ENCODE data around the gene FAM50B.

FAM50B gene

DNA sequence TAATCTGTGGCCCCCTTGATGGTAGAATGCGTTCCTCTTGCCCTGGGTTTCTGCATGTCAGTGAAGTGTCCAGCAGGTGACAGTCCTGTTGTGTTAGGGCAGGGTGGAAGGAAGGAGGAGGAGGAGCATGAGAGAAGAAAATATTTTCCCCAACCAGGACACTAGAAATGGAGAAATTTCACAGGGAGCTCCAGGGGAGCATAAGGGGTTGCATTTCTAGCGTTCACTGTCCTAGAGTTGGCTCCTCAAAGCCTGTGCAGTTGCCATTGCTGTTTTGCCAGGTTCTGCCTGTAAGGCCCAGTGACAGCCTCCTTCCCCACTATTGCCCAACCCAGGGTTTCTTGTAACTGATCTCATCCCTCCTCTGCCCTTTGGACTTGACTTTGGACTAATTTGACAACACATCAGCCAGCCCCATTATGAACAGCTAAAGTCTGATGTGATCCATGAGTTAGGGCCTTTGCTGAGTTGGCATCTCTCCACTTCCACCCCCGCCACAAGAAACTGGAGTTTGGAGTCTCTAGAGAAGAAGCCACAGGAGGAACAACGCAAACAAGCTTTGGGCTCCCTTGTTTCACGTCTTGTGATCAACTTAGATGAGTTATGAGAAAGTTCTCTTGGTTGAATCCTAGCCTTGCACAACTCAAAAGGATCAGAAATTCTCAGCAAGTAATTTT is 14.0 kb upstream of the FAM50B start:
- H3K4me2 ChIP-seq (ENCODE audit: low read depth, low read length, poor library complexity, severe bottlenecking), result no peak overlapping the region
- no peaks in the 10 kb centered on the region for H4K20me1 ChIP-seq (ENCODE audit: insufficient read depth, low read length, poor library complexity, severe bottlenecking)
- no peaks in the 10 kb centered on the region for H3K27me3 ChIP-seq (ENCODE audit: insufficient read depth, low read length, poor library complexity, severe bottlenecking)
- no peak for TF ChIP-seq EZH2phosphoT487 (IDR thresholded peaks at IDR 0.05; ENCODE audit: borderline replicate concordance)
- TF ChIP-seq, protein P1, sequence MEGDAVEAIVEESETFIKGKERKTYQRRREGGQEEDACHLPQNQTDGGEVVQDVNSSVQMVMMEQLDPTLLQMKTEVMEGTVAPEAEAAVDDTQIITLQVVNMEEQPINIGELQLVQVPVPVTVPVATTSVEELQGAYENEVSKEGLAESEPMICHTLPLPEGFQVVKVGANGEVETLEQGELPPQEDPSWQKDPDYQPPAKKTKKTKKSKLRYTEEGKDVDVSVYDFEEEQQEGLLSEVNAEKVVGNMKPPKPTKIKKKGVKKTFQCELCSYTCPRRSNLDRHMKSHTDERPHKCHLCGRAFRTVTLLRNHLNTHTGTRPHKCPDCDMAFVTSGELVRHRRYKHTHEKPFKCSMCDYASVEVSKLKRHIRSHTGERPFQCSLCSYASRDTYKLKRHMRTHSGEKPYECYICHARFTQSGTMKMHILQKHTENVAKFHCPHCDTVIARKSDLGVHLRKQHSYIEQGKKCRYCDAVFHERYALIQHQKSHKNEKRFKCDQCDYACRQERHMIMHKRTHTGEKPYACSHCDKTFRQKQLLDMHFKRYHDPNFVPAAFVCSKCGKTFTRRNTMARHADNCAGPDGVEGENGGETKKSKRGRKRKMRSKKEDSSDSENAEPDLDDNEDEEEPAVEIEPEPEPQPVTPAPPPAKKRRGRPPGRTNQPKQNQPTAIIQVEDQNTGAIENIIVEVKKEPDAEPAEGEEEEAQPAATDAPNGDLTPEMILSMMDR (conservative IDR thresholded peaks at IDR 0.05; ENCODE audit: low read length), result peak; percentile 42
- H3K4me3 ChIP-seq (ENCODE audit: low read length, poor library complexity, severe bottlenecking), result no peak overlapping the region
- no peaks in the 10 kb centered on the region for H3K9me3 ChIP-seq (ENCODE audit: insufficient read depth, low read depth, low read length)
- H3F3A ChIP-seq (ENCODE audit: low read depth), result no peaks in the 10 kb centered on the region
- no peak overlapping the region for H3K9ac ChIP-seq (ENCODE audit: low read depth, low read length, poor library complexity, severe bottlenecking)
- H2AFZ ChIP-seq (ENCODE audit: low read length), result no peak overlapping the region
- no peaks in the 10 kb centered on the region for H3K36me3 ChIP-seq (ENCODE audit: insufficient read depth, low read length)
- no peaks in the 10 kb centered on the region for H3K4me1 ChIP-seq (ENCODE audit: insufficient read depth, low read length, poor library complexity, severe bottlenecking)
- no peaks in the 10 kb centered on the region for H3K9me2 ChIP-seq (replicated peaks; ENCODE audit: low read depth, low read length)
- H3K79me2 ChIP-seq (ENCODE audit: insufficient read depth, low read length), result no peaks in the 10 kb centered on the region

DNA sequence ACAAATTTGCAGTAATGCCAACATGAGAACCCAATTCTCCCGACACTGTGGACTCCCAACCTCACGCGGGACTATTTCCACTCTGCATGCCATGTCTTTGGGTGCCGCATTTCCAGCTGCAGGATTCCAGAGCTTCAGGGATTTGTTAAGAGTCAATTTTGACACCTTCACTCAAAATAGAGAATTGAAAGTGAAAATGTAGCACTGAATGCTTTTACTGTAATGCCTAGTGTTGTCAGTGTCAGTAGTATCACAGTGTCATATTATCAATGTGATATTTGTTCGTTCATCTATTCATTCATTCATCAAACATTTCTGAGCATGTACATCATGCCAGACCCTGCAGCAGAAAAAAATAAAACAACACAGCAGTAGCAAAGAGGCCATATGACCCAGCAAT is 13.4 kb upstream of the FAM50B start:
- TF ChIP-seq, protein P1 (conservative IDR thresholded peaks at IDR 0.05; ENCODE audit: low read length), result no peak
- TF ChIP-seq EZH2phosphoT487 (IDR thresholded peaks at IDR 0.05; ENCODE audit: borderline replicate concordance), result no peak
- Histone ChIP-seq H3K27me3 (ENCODE audit: insufficient read depth, low read length, poor library complexity, severe bottlenecking) (no peaks in the 10 kb centered on the region), H3F3A (ENCODE audit: low read depth) (no peaks in the 10 kb centered on the region), H4K20me1 (ENCODE audit: insufficient read depth, low read length, poor library complexity, severe bottlenecking) (no peaks in the 10 kb centered on the region), H3K4me2 (ENCODE audit: low read depth, low read length, poor library complexity, severe bottlenecking) (no peak overlapping the region), H2AFZ (ENCODE audit: low read length) (no peak overlapping the region), H3K9ac (ENCODE audit: low read depth, low read length, poor library complexity, severe bottlenecking) (no peak overlapping the region), H3K9me3 (ENCODE audit: insufficient read depth, low read depth, low read length) (no peaks in the 10 kb centered on the region), H3K36me3 (ENCODE audit: insufficient read depth, low read length) (no peaks in the 10 kb centered on the region), H3K4me1 (ENCODE audit: insufficient read depth, low read length, poor library complexity, severe bottlenecking) (no peaks in the 10 kb centered on the region), H3K9me2 (replicated peaks; ENCODE audit: low read depth, low read length) (no peaks in the 10 kb centered on the region), H3K4me3 (ENCODE audit: low read length, poor library complexity, severe bottlenecking) (no peak overlapping the region), H3K79me2 (ENCODE audit: insufficient read depth, low read length) (no peaks in the 10 kb centered on the region)

DNA sequence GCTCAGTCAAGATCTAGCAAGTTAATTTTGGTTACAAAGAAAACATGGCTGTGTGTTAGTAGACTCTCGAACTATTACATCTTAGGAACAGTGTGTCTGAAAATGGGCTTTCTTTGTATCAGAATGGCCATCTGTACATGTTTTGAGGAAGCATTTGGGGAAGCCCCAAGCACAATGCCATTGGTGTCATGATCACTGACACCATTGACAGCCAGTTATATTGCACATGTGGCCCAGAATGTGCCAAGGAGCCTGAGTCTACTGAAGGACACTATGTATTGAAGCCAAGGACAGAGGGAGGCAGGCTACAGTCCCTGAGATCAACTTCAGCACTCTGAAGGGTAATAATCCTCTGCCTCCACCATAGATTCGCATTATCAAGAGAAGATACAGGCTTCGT is 12.6 kb upstream of the FAM50B start:
- Histone ChIP-seq H2AFZ (ENCODE audit: low read length) (no peak overlapping the region), H3F3A (ENCODE audit: low read depth) (no peaks in the 10 kb centered on the region), H3K27me3 (ENCODE audit: insufficient read depth, low read length, poor library complexity, severe bottlenecking) (no peaks in the 10 kb centered on the region), H3K36me3 (ENCODE audit: insufficient read depth, low read length) (no peaks in the 10 kb centered on the region), H3K4me1 (ENCODE audit: insufficient read depth, low read length, poor library complexity, severe bottlenecking) (no peaks in the 10 kb centered on the region), H3K79me2 (ENCODE audit: insufficient read depth, low read length) (no peaks in the 10 kb centered on the region), H3K9me2 (replicated peaks; ENCODE audit: low read depth, low read length) (no peaks in the 10 kb centered on the region), H3K9ac (ENCODE audit: low read depth, low read length, poor library complexity, severe bottlenecking) (no peak overlapping the region), H4K20me1 (ENCODE audit: insufficient read depth, low read length, poor library complexity, severe bottlenecking) (no peaks in the 10 kb centered on the region), H3K4me2 (ENCODE audit: low read depth, low read length, poor library complexity, severe bottlenecking) (no peak overlapping the region), H3K4me3 (ENCODE audit: low read length, poor library complexity, severe bottlenecking) (no peak overlapping the region), H3K9me3 (ENCODE audit: insufficient read depth, low read depth, low read length) (no peaks in the 10 kb centered on the region)
- TF ChIP-seq EZH2phosphoT487 (IDR thresholded peaks at IDR 0.05; ENCODE audit: borderline replicate concordance), result no peak
- TF ChIP-seq, protein P1 (conservative IDR thresholded peaks at IDR 0.05; ENCODE audit: low read length), result no peak
